GM21825 (cell line): ENCODE measurements around the gene MAGI2.

ENCODE experiments used
- ATAC-seq: cut with Tn5 transposase; IDR thresholded peaks from one replicate; pipeline ENCODE4 v1.9.1; 2021; ENCODE audit warnings: mild to moderate bottlenecking, moderate library complexity; ENCODE audit not compliant: unreplicated experiment

MAGI2 gene

GRCh38 chr7:78842068-78842467, 611.4 kb downstream of the MAGI2 start:
- ATAC-seq: no peak

- ATAC-seq: no peak
Observed at GRCh38 chr7:78835897-78836296, 617.6 kb downstream of the MAGI2 start.

DNA sequence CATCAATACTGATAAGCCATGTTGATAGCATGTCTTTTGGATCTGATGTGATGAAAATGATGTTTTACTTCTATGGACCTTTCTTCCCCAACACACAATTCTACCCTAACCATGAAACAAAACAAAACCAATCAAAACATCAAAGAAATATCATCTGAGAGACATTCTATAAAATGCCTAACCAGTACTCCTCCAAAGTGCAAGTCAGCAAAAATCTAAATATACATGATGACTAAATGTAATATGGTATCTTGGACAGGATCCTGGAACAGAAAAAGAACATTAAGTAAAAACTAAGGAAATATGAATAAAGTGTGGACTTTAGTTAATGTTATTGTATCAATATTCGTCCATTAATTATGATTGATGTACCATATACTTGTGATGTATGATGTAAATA, 625.1 kb downstream of the MAGI2 start:
- no peak for ATAC-seq

DNA sequence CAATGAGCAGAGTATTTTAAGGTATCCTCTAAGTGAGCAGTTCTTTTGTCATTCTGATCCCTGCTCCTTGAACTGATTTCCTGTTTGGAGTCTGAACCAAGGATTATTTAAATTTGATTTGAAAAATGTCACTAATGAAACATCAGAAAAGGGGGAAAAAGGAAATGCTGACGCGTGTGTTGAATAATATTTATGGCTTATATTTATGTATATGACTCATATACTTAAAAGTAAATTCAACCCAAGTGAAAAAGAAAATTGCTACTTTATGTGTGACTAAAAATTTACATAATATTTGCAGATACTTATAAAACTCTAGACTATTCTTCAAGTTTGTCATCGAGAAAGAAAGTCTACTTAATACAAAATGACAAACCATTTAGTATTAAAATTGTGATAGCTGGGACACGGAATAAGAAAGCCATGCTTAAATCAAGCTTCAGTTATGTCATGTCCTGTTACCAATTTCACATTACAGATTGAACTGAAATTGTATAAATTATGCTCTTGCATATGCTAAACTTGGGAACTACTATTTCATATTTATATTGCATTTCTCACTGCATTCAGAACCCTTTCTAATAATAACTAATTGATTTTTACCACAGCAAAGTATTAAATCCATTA, 649.9 kb downstream of the MAGI2 start:
- ATAC-seq: no peak

DNA sequence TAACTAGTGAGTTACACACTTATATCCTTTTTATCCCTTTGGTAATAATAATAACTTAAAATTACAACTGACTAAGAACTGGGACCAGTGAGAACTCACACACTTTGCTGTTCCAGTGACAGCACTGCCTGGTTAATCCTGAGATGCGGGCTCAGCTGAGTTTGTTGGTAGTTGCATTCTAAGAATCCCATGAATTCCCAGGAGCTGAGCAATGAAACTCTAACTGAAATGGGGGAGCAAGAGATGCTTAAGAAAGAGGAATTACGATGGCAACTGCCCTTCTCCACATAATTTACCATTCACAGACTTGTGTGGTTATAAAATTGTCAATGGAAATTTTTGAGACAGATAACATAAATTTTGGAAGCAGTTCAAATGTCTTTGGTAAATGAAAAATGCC, 659.4 kb downstream of the MAGI2 start:
- no peak for ATAC-seq

DNA sequence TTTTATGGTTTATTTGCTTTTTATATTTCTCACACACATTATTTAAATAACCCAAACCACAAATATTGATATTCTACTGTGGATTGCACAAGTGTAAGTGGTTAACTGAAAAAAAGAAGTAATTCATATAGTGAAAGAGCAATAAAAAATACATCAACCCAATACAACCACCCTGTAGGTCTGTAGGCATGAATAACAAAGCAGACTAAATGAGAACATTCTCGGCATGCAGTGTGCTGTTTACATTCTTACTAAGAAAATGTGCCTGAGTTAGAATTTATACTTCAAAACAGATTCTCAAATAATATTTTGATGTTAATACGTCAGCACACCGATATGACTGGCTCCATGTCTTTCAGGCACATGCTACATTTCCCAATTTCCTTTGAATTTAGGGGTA, 660.8 kb downstream of the MAGI2 start:
- no peak for ATAC-seq

- ATAC-seq: no peak
Observed at GRCh38 chr7:78792006-78792405, 661.5 kb downstream of the MAGI2 start.

DNA sequence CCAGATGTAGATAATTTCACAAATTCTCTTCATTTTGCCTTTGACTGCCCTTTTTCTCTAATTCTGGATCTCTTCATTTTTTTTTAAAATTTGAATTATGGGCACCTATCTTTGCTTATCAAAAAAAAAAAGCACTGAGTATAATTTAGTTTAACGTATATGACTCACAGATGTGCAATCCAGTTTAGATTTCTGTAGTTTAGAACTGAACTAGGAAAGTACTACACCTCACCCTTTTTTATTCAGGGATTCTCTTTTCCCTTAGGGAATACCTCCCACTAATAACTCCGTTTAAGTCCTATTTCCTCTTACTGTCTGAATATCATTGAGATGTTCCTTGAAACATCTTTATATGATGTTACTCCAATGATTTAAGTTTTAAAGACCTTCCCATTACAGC, 665.0 kb downstream of the MAGI2 start:
- no peak for ATAC-seq

DNA sequence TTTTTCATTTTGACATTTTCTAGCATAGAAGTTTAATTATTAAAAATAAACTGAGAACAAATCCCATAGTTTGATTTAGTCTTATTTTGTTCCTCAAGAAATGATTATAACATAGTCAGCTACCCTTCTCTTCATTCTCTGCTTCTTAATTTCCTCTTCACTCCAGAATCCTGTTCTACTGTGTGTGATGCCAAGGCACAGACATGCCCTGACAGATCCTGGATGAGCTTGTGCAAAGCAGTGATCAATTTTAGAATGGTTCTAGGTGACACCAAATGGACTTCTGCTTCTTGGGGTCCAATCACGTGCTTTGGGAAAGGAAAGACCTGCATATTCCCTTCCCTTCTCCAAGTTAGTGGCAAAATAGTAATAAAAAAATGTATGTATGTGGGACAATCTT, 665.6 kb downstream of the MAGI2 start:
- ATAC-seq: no peak

DNA sequence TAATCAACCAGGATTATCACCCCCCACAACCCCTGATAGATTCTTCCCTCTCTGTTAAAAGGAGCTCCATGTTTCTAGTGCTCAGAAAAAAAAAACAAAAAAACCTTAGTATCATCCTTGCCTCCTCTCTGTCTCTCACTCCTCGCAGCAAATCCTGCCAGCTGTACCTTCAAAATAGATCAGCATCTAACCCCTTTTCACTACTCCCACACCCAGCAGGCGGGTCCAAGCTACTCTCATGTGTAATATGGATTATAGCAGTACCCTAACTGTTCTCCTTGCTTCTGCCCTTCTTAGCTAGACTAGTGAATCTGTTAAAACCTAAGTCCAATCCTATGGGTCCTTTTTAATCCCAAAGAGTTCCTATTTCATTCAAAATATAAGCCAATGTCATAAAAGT, 667.4 kb downstream of the MAGI2 start:
- no peak for ATAC-seq

DNA sequence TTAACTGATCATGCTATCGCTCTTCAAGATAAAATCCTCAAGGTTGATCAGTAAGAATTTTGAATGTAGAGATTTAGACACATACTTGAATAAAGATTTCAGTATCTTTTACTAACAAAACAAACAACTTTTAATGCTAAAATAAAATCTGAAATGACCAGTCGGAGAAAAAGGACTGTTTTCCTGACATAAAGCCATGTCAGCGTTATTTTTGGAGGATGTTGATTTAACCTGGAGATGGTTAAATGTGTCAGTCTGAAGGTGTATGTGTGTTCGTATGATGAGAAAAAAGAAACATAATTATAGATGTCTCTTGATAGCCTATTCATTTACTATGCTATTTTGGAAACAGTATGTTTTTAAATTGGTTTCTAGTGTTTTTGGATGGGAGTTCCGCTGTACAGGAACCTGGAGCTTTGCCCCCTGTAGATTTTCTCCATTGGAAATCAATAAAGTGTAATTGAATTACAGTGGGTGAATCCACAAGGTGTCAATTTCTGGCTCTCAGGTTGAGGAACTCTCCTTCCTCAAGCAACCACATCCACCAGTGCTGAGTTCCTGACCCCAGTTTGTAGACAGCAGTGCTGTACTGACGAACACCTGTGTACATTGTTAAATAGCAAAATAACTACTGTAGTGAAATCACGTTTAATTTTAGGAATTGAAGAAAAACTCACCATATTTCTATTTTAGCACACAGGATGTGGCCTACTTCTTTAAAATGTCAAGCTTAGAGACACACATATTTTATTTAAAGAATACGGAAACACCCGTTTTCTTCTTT, 670.1 kb downstream of the MAGI2 start:
- ATAC-seq: no peak

GRCh38 chr7:78780560-78780959, 672.9 kb downstream of the MAGI2 start:
- no peak for ATAC-seq

DNA sequence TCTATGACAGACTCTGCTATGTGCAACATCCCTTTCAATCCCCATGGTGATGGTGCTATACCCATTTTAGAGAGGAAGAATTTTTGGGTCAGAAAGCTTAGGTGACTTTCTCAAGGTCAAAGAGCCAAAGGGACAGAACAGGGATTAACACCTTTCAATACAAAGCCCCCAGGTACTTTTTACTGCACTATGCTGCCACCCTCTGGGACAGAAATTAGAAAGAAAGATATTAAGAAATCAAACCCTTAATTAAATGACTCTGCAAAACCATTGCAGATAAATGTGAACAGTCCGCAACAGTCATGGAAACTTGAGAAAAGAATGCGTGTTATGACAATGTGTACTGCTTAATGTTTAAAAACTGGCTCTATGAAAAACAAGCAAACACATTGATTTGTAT, 673.7 kb downstream of the MAGI2 start:
- no peak for ATAC-seq

DNA sequence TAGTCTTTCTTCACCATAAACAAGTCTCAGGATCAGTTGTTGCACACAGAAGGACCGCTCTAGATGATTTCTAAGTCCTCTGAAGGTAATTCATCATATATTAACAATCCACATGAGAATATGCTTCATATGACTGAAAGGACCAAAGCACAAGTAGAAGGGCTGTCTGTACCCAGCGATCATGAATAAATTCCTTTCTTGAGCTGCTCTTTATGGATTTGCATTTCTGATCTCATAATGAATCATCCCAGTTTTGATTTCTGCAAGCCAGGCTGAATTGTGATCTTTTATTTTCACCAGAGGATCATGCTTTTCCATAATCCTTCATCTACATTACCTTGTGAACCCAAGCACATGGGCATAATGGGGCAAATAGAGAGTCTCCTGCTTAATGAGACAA, 675.6 kb downstream of the MAGI2 start:
- ATAC-seq: no peak

GRCh38 chr7:78770422-78771410, 682.8 kb downstream of the MAGI2 start:
- ATAC-seq: no peak

DNA sequence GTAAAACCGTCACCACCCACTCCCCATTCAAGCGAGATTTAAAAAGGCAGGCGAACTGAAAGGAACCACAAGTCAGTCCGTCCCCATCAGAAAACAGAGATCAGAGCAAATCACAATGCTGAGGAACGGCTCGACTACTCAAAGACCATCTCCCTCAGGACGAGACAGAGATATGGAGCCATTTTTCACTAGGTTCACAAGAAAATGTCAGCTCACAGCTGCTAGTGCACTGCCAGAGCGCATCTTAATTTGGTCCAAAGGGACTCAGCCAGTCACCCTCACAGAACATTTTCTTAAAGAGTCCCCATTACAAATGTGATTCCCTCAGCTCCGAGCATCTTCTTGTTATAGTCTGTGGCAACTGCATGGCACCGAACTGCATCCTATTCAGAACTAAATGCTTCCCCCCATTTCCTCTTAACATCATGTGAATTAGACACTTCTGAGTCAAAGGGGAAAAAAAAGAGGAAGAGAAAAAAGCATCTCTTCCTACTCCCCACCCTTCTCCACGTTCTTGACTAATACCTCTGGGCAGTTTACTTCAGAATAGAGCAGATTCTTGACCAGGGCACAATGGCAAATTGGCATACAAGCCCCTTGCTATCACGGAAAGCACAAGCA, 683.9 kb downstream of the MAGI2 start:
- ATAC-seq: peak; percentile 91

DNA sequence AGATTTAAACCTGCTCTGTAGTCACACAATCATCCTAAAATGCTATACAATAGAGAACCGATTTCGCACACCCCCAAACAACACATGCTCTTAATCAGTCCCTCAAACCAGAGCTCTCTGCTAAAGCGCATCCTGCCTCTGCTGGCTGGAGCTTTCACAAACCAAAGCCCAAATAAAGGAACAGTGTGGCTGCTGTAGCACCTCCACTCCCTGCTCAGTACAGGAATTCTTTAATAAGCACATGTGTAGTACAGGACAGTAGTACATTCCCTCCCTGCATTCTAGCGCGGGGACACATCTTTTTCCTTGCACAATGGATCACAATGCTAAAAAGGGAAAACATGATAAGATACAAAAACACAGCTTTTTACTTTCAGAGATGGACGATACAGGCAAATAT, 684.6 kb downstream of the MAGI2 start:
- ATAC-seq: no peak

- ATAC-seq: no peak
Observed at GRCh38 chr7:78765943-78766729, 687.3 kb downstream of the MAGI2 start.

DNA sequence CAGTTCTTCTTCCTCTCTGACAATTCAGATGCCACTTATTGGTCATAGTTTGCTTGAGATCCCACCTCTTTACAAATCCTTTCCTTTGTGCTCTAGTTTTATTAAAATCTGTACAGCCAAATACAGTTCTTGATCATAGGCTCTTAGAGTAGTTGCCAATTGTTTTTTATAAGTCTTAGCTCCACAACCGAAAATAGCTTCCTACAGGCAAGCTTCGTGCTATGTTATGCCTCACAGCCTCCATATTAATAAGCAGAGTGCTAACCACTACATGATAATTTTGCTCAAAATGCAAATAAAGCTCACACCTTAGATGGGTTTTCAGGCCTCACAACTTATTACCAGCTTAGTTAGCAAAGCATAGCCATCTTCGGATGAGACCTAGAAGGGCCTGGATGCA, 688.9 kb downstream of the MAGI2 start:
- ATAC-seq: no peak

DNA sequence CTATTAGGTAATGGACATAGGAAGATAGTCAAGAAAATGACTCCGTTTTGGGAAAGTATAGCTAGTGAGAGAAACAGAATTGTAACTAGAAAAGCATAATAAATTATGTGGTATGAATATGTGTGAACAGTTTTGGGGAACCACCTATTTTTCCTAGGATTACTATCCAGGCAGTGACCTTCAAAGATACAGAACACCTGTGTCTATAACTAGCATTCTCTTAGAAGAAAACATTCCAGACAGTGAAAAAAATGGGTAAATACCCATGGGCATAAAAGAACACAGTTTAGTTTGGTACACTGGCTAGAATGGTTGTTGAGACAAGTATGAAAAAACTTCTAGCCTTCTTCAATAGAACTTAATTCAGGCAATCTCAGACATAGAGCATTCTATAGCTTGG, 690.8 kb downstream of the MAGI2 start:
- no peak for ATAC-seq
